Fibroblast of lung (primary cell): Measurements from ENCODE around the gene ASXL1. TPM values are rescaled to one million over a fixed set of nuclear protein-coding genes. Genes with fewer than 3 reads are reported as not detected.

Experiments
- DNase-seq, 2 donors: peaks; one replicate each; pipeline versions ENCODE4 v3.0.0 to v3.0.0-alpha.2; 2010; ENCODE audit warnings: low read depth in 2 of 2
- H2AFZ ChIP-seq: 2 replicates; pipeline ENCODE4 v1.5.1; 2012; ENCODE audit warnings: low read length, control low read depth, inconsistent platforms
- H3K27ac ChIP-seq: 2 replicates; pipeline ENCODE4 v1.5.1; 2011; ENCODE audit warnings: low read length, control low read depth; ENCODE audit not compliant: insufficient read depth
- H3K27me3 ChIP-seq: 2 replicates; pipeline ENCODE4 v1.5.1; 2011; ENCODE audit warnings: mild to moderate bottlenecking, low read length; ENCODE audit not compliant: control insufficient read depth, insufficient read depth
- H3K36me3 ChIP-seq: 2 replicates; pipeline ENCODE4 v1.5.1; 2011; ENCODE audit warnings: low read length; ENCODE audit not compliant: control insufficient read depth, insufficient read depth
- H3K4me1 ChIP-seq: 2 replicates; pipeline ENCODE4 v1.5.1; 2011; ENCODE audit warnings: low read length; ENCODE audit not compliant: control insufficient read depth, insufficient read depth; ENCODE audit errors: extremely low read depth
- H3K4me2 ChIP-seq: 2 replicates; pipeline ENCODE4 v1.5.1; 2011; ENCODE audit warnings: low read length, control low read depth; ENCODE audit not compliant: insufficient read depth; ENCODE audit errors: extremely low read depth
- H3K4me3 ChIP-seq, 4 experiments: fragments of 200-600 bp in 1 of 4; sonication (generic) in 1 of 4; replicated peaks in 1 of 4; 2 replicates each; pipeline ENCODE4 v1.5.1; 2011 to 2016; ENCODE audit warnings: low read length in 4 of 4, low read depth in 3 of 4, mild to moderate bottlenecking in 3 of 4, control low read depth in 2 of 4, inconsistent platforms in 1 of 4, mixed read lengths in 1 of 4; ENCODE audit not compliant: insufficient read depth in 1 of 4; ENCODE audit errors: control extremely low read depth in 1 of 4
- H3K79me2 ChIP-seq: 2 replicates; pipeline ENCODE4 v1.5.1; 2012; ENCODE audit warnings: mild to moderate bottlenecking, low read length, inconsistent platforms; ENCODE audit not compliant: control insufficient read depth, insufficient read depth
- H3K9ac ChIP-seq: 2 replicates; pipeline ENCODE4 v1.5.1; 2011; ENCODE audit warnings: mild to moderate bottlenecking, low read length, control low read depth; ENCODE audit not compliant: insufficient read depth
- H3K9me3 ChIP-seq: 2 replicates; pipeline ENCODE4 v1.5.1; 2012; ENCODE audit warnings: low read depth, low read length; ENCODE audit not compliant: control insufficient read depth, insufficient read depth
- H4K20me1 ChIP-seq: 2 replicates; pipeline ENCODE4 v1.5.1; 2011; ENCODE audit warnings: low read length; ENCODE audit not compliant: control insufficient read depth, insufficient read depth; ENCODE audit errors: extremely low read depth
- CTCF ChIP-seq, 2 donors: IDR thresholded peaks in 1 of 2; conservative IDR thresholded peaks in 1 of 2; 1 replicate in 1 of 2; 2 replicates in 1 of 2; pipeline ENCODE4 v1.5.1; 2011 to 2012; ENCODE audit warnings: low read length in 2 of 2, control low read depth in 1 of 2, inconsistent platforms in 1 of 2, low read depth in 1 of 2, mild to moderate bottlenecking in 1 of 2
- EZH2 ChIP-seq: IDR thresholded peaks from 2 replicates; pipeline ENCODE4 v1.5.1; 2012; ENCODE audit warnings: low read length, control low read depth, mild to moderate bottlenecking; ENCODE audit errors: missing control alignments
- polyA plus RNA-seq, 2 donors: library from polyadenylated mRNA; depleted of rRNA in 1 of 2; stranded (reverse) in 1 of 2; unstranded in 1 of 2; fragments of >200 nt; gene quantifications; 2 replicates each; pipeline ENCODE4 v1.2.1, GENCODE V29; 2011 to 2012; ENCODE audit warnings: missing spikeins in 1 of 2
- total RNA-seq: library from RNA; depleted of rRNA; stranded (reverse); fragments of >200 nt; gene quantifications from 2 replicates; pipeline ENCODE4 v1.2.1, GENCODE V29; 2014

The ASXL1 gene
- total and polyA plus RNA-seq, 2 donors (not counting 1 experiment from before 2014, with no cell fraction given), result 38.0 to 41.1 TPM

GRCh38 chr20:32365564-32365963 lies 7.4 kb downstream of the ASXL1 start:
- no peaks in the 10 kb centered on the region for H3K9me3 ChIP-seq
- H3K9ac ChIP-seq, result no peak overlapping the region
- no peak overlapping the region for H3K27ac ChIP-seq
- TF ChIP-seq CTCF (conservative IDR thresholded peaks at IDR 0.05 in 1 of 2, IDR thresholded peaks at IDR 0.05 in 1 of 2; ENCODE audit: low read depth in 1 of 2, low read length in 2 of 2), result no peak
- no peak for TF ChIP-seq EZH2
- peaks cover 9% of the 10 kb centered on the region for H3K4me1 ChIP-seq
- DNase-seq, result no peak
- no peaks in the 10 kb centered on the region for H3K36me3 ChIP-seq
- no peak overlapping the region for H3K4me2 ChIP-seq
- peaks cover 94% of the 10 kb centered on the region for H3K79me2 ChIP-seq
- no peak overlapping the region for H2AFZ ChIP-seq
- no peaks in the 10 kb centered on the region for H4K20me1 ChIP-seq
- H3K4me3 ChIP-seq, result no peak overlapping the region
- no peaks in the 10 kb centered on the region for H3K27me3 ChIP-seq

GRCh38 chr20:32366380-32366779 lies 8.2 kb downstream of the ASXL1 start:
- H3K36me3 ChIP-seq, result peaks cover 2% of the 10 kb centered on the region
- no peak overlapping the region for H3K4me3 ChIP-seq
- TF ChIP-seq CTCF (conservative IDR thresholded peaks at IDR 0.05 in 1 of 2, IDR thresholded peaks at IDR 0.05 in 1 of 2; ENCODE audit: low read depth in 1 of 2, low read length in 2 of 2), result no peak
- no peak for TF ChIP-seq EZH2

GRCh38 chr20:32368323-32368722 lies 10.2 kb downstream of the ASXL1 start:
- Histone ChIP-seq H3K36me3 (peaks cover 5% of the 10 kb centered on the region), H3K4me3 (no peak overlapping the region), H3K9ac (no peak overlapping the region), H4K20me1 (no peaks in the 10 kb centered on the region), H3K27me3 (no peaks in the 10 kb centered on the region), H3K27ac (no peak overlapping the region), H3K9me3 (no peaks in the 10 kb centered on the region), H3K4me2 (no peak overlapping the region), H3K4me1 (peaks cover 4% of the 10 kb centered on the region), H2AFZ (no peak overlapping the region), H3K79me2 (peaks cover 85% of the 10 kb centered on the region)
- no peak for TF ChIP-seq EZH2
- DNase-seq, result no peak

More at GRCh38 chr20:32366380-32366779, 8.2 kb downstream of the ASXL1 start:
- peaks cover 94% of the 10 kb centered on the region for H3K79me2 ChIP-seq
- DNase-seq, result no peak
- H3K9me3 ChIP-seq, result no peaks in the 10 kb centered on the region
- no peak overlapping the region for H3K9ac ChIP-seq
- no peaks in the 10 kb centered on the region for H4K20me1 ChIP-seq
- H2AFZ ChIP-seq, result no peak overlapping the region
- no peak overlapping the region for H3K27ac ChIP-seq
- H3K4me2 ChIP-seq, result no peak overlapping the region
- H3K4me1 ChIP-seq, result peaks cover 7% of the 10 kb centered on the region
- H3K27me3 ChIP-seq, result no peaks in the 10 kb centered on the region
